22Rv1 (cell line): ENCODE results near the gene HES1.
"Not testable (repeated sequence)": the region's sequence is repeated elsewhere in the genome, so short reads cannot be mapped to it uniquely, and the experiment has no call there.

Experiments used
- H3K27ac ChIP-seq: fragments of 450-650 bp; 2 replicates; pipeline ENCODE4 v1.5.1; 2017
- ZFX ChIP-seq: fragments of 450-650 bp; IDR thresholded peaks from 2 replicates; pipeline ENCODE4 v1.6.1; 2017; ENCODE audit warnings: antibody characterized with exemption, borderline replicate concordance
- TF ChIP-seq, protein P1 (sequence below): fragments of 450-650 bp; IDR thresholded peaks from 2 replicates; pipeline ENCODE4 v1.5.1; 2017; ENCODE audit warnings: mild to moderate bottlenecking

The HES1 gene

DNA sequence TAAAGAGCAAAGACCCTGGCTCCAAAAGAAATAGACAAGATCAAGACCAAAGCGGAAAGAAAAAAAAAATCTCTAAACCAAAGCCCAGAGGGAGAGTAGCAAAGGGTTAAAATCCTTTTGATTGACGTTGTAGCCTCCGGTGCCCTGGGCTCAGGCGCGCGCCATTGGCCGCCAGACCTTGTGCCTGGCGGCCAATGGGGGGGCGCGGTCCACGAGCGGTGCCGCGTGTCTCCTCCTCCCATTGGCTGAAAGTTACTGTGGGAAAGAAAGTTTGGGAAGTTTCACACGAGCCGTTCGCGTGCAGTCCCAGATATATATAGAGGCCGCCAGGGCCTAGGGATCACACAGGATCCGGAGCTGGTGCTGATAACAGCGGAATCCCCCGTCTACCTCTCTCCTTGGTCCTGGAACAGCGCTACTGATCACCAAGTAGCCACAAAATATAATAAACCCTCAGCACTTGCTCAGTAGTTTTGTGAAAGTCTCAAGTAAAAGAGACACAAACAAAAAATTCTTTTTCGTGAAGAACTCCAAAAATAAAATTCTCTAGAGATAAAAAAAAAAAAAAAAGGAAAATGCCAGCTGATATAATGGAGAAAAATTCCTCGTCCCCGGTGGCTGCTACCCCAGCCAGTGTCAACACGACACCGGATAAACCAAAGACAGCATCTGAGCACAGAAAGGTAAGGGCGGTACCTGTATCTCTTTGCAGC, at the start of gene HES1:
Gene HES1 (plus strand): TSS at position 343 of the 713 bp plus-strand sequence. CDS start 233 bp downstream, at position 576.
- TF ChIP-seq ZFX: no peak
- TF ChIP-seq, protein P1, sequence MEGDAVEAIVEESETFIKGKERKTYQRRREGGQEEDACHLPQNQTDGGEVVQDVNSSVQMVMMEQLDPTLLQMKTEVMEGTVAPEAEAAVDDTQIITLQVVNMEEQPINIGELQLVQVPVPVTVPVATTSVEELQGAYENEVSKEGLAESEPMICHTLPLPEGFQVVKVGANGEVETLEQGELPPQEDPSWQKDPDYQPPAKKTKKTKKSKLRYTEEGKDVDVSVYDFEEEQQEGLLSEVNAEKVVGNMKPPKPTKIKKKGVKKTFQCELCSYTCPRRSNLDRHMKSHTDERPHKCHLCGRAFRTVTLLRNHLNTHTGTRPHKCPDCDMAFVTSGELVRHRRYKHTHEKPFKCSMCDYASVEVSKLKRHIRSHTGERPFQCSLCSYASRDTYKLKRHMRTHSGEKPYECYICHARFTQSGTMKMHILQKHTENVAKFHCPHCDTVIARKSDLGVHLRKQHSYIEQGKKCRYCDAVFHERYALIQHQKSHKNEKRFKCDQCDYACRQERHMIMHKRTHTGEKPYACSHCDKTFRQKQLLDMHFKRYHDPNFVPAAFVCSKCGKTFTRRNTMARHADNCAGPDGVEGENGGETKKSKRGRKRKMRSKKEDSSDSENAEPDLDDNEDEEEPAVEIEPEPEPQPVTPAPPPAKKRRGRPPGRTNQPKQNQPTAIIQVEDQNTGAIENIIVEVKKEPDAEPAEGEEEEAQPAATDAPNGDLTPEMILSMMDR: no peak
- H3K27ac ChIP-seq: peak within 1 kb of the TSS; percentile 99

GRCh38 chr3:194086388-194087075, 49.4 kb upstream of the HES1 start:
- TF ChIP-seq, protein P1: no peak
- TF ChIP-seq ZFX: no peak
- no peak overlapping the region for H3K27ac ChIP-seq

GRCh38 chr3:194087280-194087679, 48.7 kb upstream of the HES1 start:
- no peak overlapping the region for H3K27ac ChIP-seq
- no peak for TF ChIP-seq ZFX
- TF ChIP-seq, protein P1: no peak

- no peak for TF ChIP-seq ZFX
- TF ChIP-seq, protein P1: no peak
- H3K27ac ChIP-seq: no peak overlapping the region
These were observed 47.7 kb upstream of the HES1 start for GRCh38 chr3:194087995-194088855.

- TF ChIP-seq ZFX: no peak
- TF ChIP-seq, protein P1: no peak
- no peak overlapping the region for H3K27ac ChIP-seq
These were observed 46.4 kb upstream of the HES1 start for GRCh38 chr3:194089357-194090177.

GRCh38 chr3:194090178-194090555, 45.8 kb upstream of the HES1 start:
- H3K27ac ChIP-seq: not testable (repeated sequence)

DNA sequence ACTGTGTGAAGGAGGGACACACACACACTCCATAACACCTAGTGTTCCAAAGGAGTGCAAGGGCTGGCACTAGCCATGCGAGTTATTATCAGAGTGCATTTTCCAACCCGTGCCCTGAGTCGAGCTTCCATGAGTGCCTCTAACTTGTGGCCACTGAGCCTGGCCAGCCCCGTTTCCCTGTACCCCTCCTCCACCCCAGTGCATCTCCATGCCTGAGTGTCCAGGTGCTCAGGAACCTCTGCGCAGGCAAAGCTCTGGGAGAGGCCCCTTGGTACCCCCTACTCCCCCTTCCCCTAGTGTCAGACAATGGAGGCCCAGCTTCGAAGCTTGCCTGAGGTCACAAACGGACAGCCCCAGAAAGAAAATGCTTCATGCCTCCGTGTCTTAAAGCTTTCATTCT, 45.2 kb upstream of the HES1 start:
- TF ChIP-seq ZFX: no peak
- TF ChIP-seq, protein P1: no peak
- no peak overlapping the region for H3K27ac ChIP-seq
